GM11168 (cell line): ENCODE results near the gene WDR31.
"Not testable (repeated sequence)": the region's sequence is repeated elsewhere in the genome, so short reads cannot be mapped to it uniquely, and the experiment has no call there.

ENCODE experiments used
- in situ Hi-C: fragments of 300-500 bp; cut with MboI; formaldehyde crosslinking; loops from one replicate; pipeline ENCODE4 v1.12.0; 2022; ENCODE audit warnings: low sequenced_read_pairs; ENCODE audit not compliant: unreplicated experiment

WDR31 gene

GRCh38 chr9:113368982-113369854 is 29.1 kb upstream of the WDR31 start:
- in situ Hi-C loops, result no loop called here

GRCh38 chr9:113368348-113368981 is 28.4 kb upstream of the WDR31 start:
- in situ Hi-C loops, result no loop called here

GRCh38 chr9:113365652-113366051 is 25.6 kb upstream of the WDR31 start:
- in situ Hi-C loops, result not testable (repeated sequence)

GRCh38 chr9:113364951-113365350 is 24.9 kb upstream of the WDR31 start:
- in situ Hi-C loops, result no loop called here

GRCh38 chr9:113363336-113363735 is 23.3 kb upstream of the WDR31 start:
- in situ Hi-C loops, result no loop called here

GRCh38 chr9:113361304-113362018 is 21.4 kb upstream of the WDR31 start:
- in situ Hi-C loops, result no loop called here

- in situ Hi-C loops, result no loop called here
Observed at GRCh38 chr9:113360242-113360842, 20.3 kb upstream of the WDR31 start.

GRCh38 chr9:113359385-113359784 is 19.3 kb upstream of the WDR31 start:
- in situ Hi-C loops, result no loop called here

GRCh38 chr9:113356686-113357292 is 16.7 kb upstream of the WDR31 start:
- in situ Hi-C loops, result no loop called here

GRCh38 chr9:113355040-113355596 is 15.0 kb upstream of the WDR31 start:
- in situ Hi-C loops, result no loop called here

- in situ Hi-C loops, result no loop called here
Observed at GRCh38 chr9:113352411-113352810, 12.3 kb upstream of the WDR31 start.

GRCh38 chr9:113352006-113352405 is 11.9 kb upstream of the WDR31 start:
- in situ Hi-C loops, result no loop called here

GRCh38 chr9:113350937-113351336 is 10.9 kb upstream of the WDR31 start:
- in situ Hi-C loops, result no loop called here

- in situ Hi-C loops, result no loop called here
Observed at GRCh38 chr9:113350107-113350661, 10.1 kb upstream of the WDR31 start.

GRCh38 chr9:113349445-113350094 is 9.5 kb upstream of the WDR31 start, which contains the start of gene BSPRY:
BSPRY (plus strand) TSS chr9:113349541; CDS start chr9:113349580, 39 bp downstream.
- in situ Hi-C loops, result no loop called here

GRCh38 chr9:113349066-113349444 is 9.0 kb upstream of the WDR31 start:
- in situ Hi-C loops, result no loop called here

GRCh38 chr9:113348437-113348836 is 8.4 kb upstream of the WDR31 start:
- in situ Hi-C loops, result no loop called here

- in situ Hi-C loops, result no loop called here
Observed at GRCh38 chr9:113345671-113346070, 5.6 kb upstream of the WDR31 start.

GRCh38 chr9:113345190-113345589 is 5.1 kb upstream of the WDR31 start:
- in situ Hi-C loops, result no loop called here
